HepG2 (cell line): ENCODE measurements around the gene GRB7. TPM values are rescaled to one million over a fixed set of nuclear protein-coding genes. Genes with fewer than 3 reads are reported as not detected.

Source experiments
- BCL6 ChIP-seq: IDR thresholded peaks from 2 replicates; pipeline ENCODE4 v1.6.1; 2016; ENCODE audit warnings: missing genetic modification reagents, missing compliant biosample characterization
- CHCHD3 ChIP-seq: sonication (generic); formaldehyde crosslinking; IDR thresholded peaks from 2 replicates; pipeline ENCODE4 v1.8.0; 2022; ENCODE audit warnings: mild to moderate bottlenecking, missing genetic modification reagents, moderate library complexity
- ELF3 ChIP-seq: IDR thresholded peaks from 2 replicates; pipeline ENCODE4 v1.6.1; 2016; ENCODE audit warnings: missing genetic modification reagents, missing compliant biosample characterization
- HOXA3 ChIP-seq: sonication (generic); formaldehyde crosslinking; IDR thresholded peaks from 2 replicates; pipeline ENCODE4 v1.5.0; 2020; ENCODE audit warnings: missing genetic modification reagents
- LCORL ChIP-seq, 2 experiments: fragments of 450-650 bp in 1 of 2; sonication (generic) in 1 of 2; formaldehyde crosslinking in 1 of 2; IDR thresholded peaks; 2 replicates each; pipeline versions ENCODE4 v1.5.0 to v1.6.1; 2017 to 2020; ENCODE audit warnings: antibody characterized with exemption in 1 of 2, missing genetic modification reagents in 1 of 2
- NCOA1 ChIP-seq: sonication (generic); formaldehyde crosslinking; IDR thresholded peaks from 2 replicates; pipeline ENCODE4 v1.9.0; 2021; ENCODE audit warnings: missing genetic modification reagents
- SP1 ChIP-seq, 2 experiments: fragments of 450-650 bp in 1 of 2; sonication (generic) in 1 of 2; formaldehyde crosslinking in 1 of 2; IDR thresholded peaks; 2 replicates each; pipeline versions ENCODE4 v1.4.0 to v1.6.1; 2016 to 2020; ENCODE audit warnings: missing genetic modification reagents in 1 of 2
- SSRP1 ChIP-seq: IDR thresholded peaks from 2 replicates; pipeline ENCODE4 v1.6.1; 2016; ENCODE audit warnings: control low read depth
- ZNF17 ChIP-seq: sonication (generic); formaldehyde crosslinking; IDR thresholded peaks from 2 replicates; pipeline ENCODE4 v1.5.0; 2020; ENCODE audit warnings: mild to moderate bottlenecking, missing genetic modification reagents
- ZNF33A ChIP-seq: sonication (generic); formaldehyde crosslinking; IDR thresholded peaks from 2 replicates; pipeline ENCODE4 v1.5.1; 2020; ENCODE audit warnings: missing genetic modification reagents, mild to moderate bottlenecking, moderate library complexity, borderline replicate concordance
- ZNF660 ChIP-seq: sonication (generic); formaldehyde crosslinking; IDR thresholded peaks from 2 replicates; pipeline ENCODE4 v1.5.1; 2020; ENCODE audit warnings: mild to moderate bottlenecking, low read depth, missing genetic modification reagents, borderline replicate concordance
- ZNF768 ChIP-seq: sonication (generic); formaldehyde crosslinking; IDR thresholded peaks from 2 replicates; pipeline ENCODE4 v1.4.0; 2020; ENCODE audit warnings: missing genetic modification reagents
- polyA plus RNA-seq, 8 experiments: library from polyadenylated mRNA; depleted of rRNA in 3 of 8; stranded (reverse) in 7 of 8; unstranded in 1 of 8; fragments of >200 nt; fragmentation: Illumina TruSeq in 4 of 8; extraction: Trizol in 4 of 8; gene quantifications; 2 replicates each; pipeline versions ENCODE4 v1.2.1 to v1.2.3, GENCODE V29; 2011 to 2016; ENCODE audit warnings: low read depth in 4 of 8, missing spikeins in 1 of 8, mixed read lengths in 1 of 8; ENCODE audit not compliant: insufficient read depth in 1 of 8
- total RNA-seq, 5 experiments: library from RNA; depleted of rRNA; stranded (reverse); fragments of >200 nt; fragmentation: Illumina TruSeq; extraction: Trizol; gene quantifications; 2 replicates each; pipeline ENCODE4 v1.2.3, GENCODE V29; 2016; ENCODE audit warnings: low read depth in 1 of 5
- TF ChIP-seq, protein P1 (sequence below): fragments of 450-650 bp; IDR thresholded peaks from 2 replicates; pipeline ENCODE4 v1.6.1; 2017
- TF ChIP-seq, protein P2 (sequence below): sonication (generic); IDR thresholded peaks from 2 replicates; pipeline ENCODE4 v1.6.1; 2016; ENCODE audit warnings: low read depth, borderline replicate concordance
- TF ChIP-seq, protein P3 (sequence below): sonication (generic); formaldehyde crosslinking; IDR thresholded peaks from 2 replicates; pipeline ENCODE4 v1.5.0; 2020; ENCODE audit warnings: mild to moderate bottlenecking, missing genetic modification reagents, moderate library complexity
- TF ChIP-seq, protein P4 (sequence below): sonication (generic); formaldehyde crosslinking; IDR thresholded peaks from 2 replicates; pipeline ENCODE4 v1.5.0; 2020; ENCODE audit warnings: mild to moderate bottlenecking, missing genetic modification reagents, borderline replicate concordance
- TF ChIP-seq, protein P5 (sequence below): IDR thresholded peaks from 2 replicates; pipeline ENCODE4 v1.6.1; 2016; ENCODE audit warnings: missing biosample characterization, missing genetic modification reagents, low read depth
- TF ChIP-seq, protein P6 (sequence below): IDR thresholded peaks from 2 replicates; pipeline ENCODE4 v1.6.1; 2012; ENCODE audit warnings: inconsistent platforms

Gene GRB7
- total and polyA plus RNA-seq, 2 of the 13 experiments (the other 11 are each of a cell fraction or from before 2014, with no cell fraction given), result 60.2 to 77.7 TPM

DNA sequence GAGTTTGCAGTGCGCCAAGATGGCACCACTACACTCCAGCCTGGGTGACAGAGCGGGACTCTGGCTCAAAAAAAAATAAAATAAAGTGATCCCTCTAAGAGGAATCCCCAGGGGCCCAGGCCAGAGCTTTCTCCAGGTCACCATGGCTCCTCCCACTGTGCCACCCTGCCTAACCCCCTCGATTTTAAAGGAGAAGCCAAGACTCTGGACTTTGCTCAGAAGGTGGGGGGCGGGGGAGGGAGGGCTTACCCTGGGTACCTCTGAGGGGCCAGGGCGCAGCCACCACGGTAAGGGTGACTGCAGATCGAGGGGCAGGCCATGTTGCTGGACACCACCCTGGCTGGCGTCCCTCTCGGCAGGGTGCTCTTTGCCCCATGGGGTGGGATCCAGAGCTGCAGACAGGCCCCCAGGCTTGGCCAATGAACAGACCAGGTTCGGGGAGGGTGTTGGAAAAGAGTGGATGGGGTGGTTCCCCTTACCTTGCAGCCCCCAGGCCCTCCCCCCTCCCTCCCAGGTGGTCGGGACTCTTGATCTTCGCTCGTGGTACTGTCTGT is 455 bp upstream of the GRB7 start (continued):
- 0 out of 2 replicates have a peak, but pooled peaks have one; percentile 57 for TF ChIP-seq ZNF660 (CRISPR knock-in tag)
- 0 out of 2 replicates have a peak, but pooled peaks have one; percentile 16 for TF ChIP-seq NCOA1
- no peak for TF ChIP-seq ZNF33A (CRISPR knock-in tag)
- TF ChIP-seq, protein P1, sequence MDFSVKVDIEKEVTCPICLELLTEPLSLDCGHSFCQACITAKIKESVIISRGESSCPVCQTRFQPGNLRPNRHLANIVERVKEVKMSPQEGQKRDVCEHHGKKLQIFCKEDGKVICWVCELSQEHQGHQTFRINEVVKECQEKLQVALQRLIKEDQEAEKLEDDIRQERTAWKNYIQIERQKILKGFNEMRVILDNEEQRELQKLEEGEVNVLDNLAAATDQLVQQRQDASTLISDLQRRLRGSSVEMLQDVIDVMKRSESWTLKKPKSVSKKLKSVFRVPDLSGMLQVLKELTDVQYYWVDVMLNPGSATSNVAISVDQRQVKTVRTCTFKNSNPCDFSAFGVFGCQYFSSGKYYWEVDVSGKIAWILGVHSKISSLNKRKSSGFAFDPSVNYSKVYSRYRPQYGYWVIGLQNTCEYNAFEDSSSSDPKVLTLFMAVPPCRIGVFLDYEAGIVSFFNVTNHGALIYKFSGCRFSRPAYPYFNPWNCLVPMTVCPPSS, result no peak
- no peak for TF ChIP-seq LCORL (IDR thresholded peaks at IDR 0.05)
- TF ChIP-seq LCORL (CRISPR knock-in tag; IDR thresholded peaks at IDR 0.05), result peak; percentile 56; the same call in 1 of the 2 replicates
- no peak for TF ChIP-seq ZNF17 (CRISPR knock-in tag)
- 0 out of 2 replicates have a peak, but pooled peaks have one; percentile 21 for TF ChIP-seq BCL6 (CRISPR knock-in tag)
- TF ChIP-seq, protein P2, sequence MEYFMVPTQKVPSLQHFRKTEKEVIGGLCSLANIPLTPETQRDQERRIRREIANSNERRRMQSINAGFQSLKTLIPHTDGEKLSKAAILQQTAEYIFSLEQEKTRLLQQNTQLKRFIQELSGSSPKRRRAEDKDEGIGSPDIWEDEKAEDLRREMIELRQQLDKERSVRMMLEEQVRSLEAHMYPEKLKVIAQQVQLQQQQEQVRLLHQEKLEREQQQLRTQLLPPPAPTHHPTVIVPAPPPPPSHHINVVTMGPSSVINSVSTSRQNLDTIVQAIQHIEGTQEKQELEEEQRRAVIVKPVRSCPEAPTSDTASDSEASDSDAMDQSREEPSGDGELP, result peak; percentile 50; the same call in 1 of the 2 replicates
- TF ChIP-seq, protein P3, sequence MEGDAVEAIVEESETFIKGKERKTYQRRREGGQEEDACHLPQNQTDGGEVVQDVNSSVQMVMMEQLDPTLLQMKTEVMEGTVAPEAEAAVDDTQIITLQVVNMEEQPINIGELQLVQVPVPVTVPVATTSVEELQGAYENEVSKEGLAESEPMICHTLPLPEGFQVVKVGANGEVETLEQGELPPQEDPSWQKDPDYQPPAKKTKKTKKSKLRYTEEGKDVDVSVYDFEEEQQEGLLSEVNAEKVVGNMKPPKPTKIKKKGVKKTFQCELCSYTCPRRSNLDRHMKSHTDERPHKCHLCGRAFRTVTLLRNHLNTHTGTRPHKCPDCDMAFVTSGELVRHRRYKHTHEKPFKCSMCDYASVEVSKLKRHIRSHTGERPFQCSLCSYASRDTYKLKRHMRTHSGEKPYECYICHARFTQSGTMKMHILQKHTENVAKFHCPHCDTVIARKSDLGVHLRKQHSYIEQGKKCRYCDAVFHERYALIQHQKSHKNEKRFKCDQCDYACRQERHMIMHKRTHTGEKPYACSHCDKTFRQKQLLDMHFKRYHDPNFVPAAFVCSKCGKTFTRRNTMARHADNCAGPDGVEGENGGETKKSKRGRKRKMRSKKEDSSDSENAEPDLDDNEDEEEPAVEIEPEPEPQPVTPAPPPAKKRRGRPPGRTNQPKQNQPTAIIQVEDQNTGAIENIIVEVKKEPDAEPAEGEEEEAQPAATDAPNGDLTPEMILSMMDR, result peak; percentile 6; the same call in 1 of the 2 replicates
- TF ChIP-seq HOXA3 (CRISPR knock-in tag), result peak; percentile 44; the same call in 1 of the 2 replicates
- TF ChIP-seq, protein P4, sequence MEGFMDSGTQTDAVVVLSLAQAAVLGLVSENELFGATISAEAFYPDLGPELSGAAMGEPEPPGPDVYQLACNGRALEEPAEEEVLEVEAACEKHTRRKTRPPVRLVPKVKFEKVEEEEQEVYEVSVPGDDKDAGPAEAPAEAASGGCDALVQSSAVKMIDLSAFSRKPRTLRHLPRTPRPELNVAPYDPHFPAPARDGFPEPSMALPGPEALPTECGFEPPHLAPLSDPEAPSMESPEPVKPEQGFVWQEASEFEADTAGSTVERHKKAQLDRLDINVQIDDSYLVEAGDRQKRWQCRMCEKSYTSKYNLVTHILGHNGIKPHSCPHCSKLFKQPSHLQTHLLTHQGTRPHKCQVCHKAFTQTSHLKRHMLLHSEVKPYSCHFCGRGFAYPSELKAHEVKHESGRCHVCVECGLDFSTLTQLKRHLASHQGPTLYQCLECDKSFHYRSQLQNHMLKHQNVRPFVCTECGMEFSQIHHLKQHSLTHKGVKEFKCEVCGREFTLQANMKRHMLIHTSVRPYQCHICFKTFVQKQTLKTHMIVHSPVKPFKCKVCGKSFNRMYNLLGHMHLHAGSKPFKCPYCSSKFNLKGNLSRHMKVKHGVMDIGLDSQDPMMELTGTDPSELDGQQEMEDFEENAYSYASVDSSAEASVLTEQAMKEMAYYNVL (CRISPR knock-in tag), result no peak
- TF ChIP-seq ELF3 (CRISPR knock-in tag), result peak; percentile 38; the same call in 1 of the 2 replicates
- TF ChIP-seq SSRP1 (CRISPR knock-in tag), result no peak
- TF ChIP-seq, protein P5, sequence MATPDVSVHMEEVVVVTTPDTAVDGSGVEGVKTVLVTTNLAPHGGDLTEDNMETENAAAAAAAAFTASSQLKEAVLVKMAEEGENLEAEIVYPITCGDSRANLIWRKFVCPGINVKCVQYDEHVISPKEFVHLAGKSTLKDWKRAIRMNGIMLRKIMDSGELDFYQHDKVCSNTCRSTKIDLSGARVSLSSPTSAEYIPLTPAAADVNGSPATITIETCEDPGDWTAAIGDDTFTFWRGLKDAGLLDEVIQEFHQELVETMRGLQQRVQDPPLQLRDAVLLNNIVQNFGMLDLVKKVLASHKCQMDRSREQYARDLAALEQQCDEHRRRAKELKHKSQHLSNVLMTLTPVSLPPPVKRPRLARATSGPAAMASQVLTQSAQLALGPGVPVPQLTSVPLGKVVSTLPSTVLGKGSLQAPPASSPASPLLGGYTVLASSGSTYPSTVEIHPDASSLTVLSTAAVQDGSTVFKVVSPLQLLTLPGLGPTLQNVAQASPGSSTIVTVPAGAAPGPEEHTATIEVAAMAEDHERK (CRISPR knock-in tag), result no peak
- no peak for TF ChIP-seq CHCHD3
- TF ChIP-seq, protein P6, sequence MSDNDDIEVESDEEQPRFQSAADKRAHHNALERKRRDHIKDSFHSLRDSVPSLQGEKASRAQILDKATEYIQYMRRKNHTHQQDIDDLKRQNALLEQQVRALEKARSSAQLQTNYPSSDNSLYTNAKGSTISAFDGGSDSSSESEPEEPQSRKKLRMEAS, result peak; percentile 57
- no peak for TF ChIP-seq SP1 (IDR thresholded peaks at IDR 0.05)
- peak; percentile 47; the same call in 1 of the 2 replicates for TF ChIP-seq SP1 (CRISPR knock-in tag; IDR thresholded peaks at IDR 0.05)
- TF ChIP-seq ZNF768 (CRISPR knock-in tag), result peak; percentile 37; the same call in 1 of the 2 replicates
